GM23338 (cell line): ENCODE results near the gene DMAC1. TPM values are rescaled to one million over a fixed set of nuclear protein-coding genes. Genes with fewer than 3 reads are reported as not detected.

ENCODE experiments used
- ATAC-seq: fragments of 200-7000 bp; cut with Tn5 transposase; 3 replicates; pipeline ENCODE4 v1.9.1; 2020
- DNase-seq: peaks from one replicate; pipeline ENCODE4 v3.0.0-alpha.2; 2015; ENCODE audit warnings: low spot score
- H2AFZ ChIP-seq: fragments of 200-600 bp; sonication (generic); 2 replicates; pipeline ENCODE4 v1.8.0; 2016; ENCODE audit warnings: antibody characterized with exemption, mild to moderate bottlenecking, moderate library complexity
- H3F3A ChIP-seq: fragments of 200-600 bp; sonication (generic); replicated peaks from 2 replicates; pipeline ENCODE4 v1.8.0; 2017; ENCODE audit warnings: antibody characterized with exemption, mixed run types, low read depth
- H3K27ac ChIP-seq: fragments of 200-600 bp; sonication (generic); 2 replicates; pipeline ENCODE4 v1.6.1; 2016; ENCODE audit warnings: low read depth
- H3K27me3 ChIP-seq: fragments of 200-600 bp; sonication (generic); 2 replicates; pipeline ENCODE4 v1.8.0; 2016; ENCODE audit warnings: mild to moderate bottlenecking, mixed run types, moderate library complexity; ENCODE audit not compliant: insufficient read depth
- H3K36me3 ChIP-seq: fragments of 200-600 bp; sonication (generic); 2 replicates; pipeline ENCODE4 v1.8.0; 2016; ENCODE audit warnings: mild to moderate bottlenecking; ENCODE audit not compliant: insufficient read depth
- H3K4me1 ChIP-seq: fragments of 200-600 bp; sonication (generic); 2 replicates; pipeline ENCODE4 v1.8.0; 2016; ENCODE audit warnings: mild to moderate bottlenecking, moderate library complexity; ENCODE audit not compliant: insufficient read depth
- H3K4me2 ChIP-seq: fragments of 200-600 bp; sonication (generic); 2 replicates; pipeline ENCODE4 v1.7.1; 2017; ENCODE audit warnings: mixed run types
- H3K4me3 ChIP-seq: fragments of 200-600 bp; sonication (generic); 2 replicates; pipeline ENCODE4 v1.6.1; 2016; ENCODE audit warnings: mixed run types
- H3K79me2 ChIP-seq: fragments of 200-600 bp; sonication (generic); replicated peaks from 2 replicates; pipeline ENCODE4 v1.8.0; 2017; ENCODE audit warnings: mild to moderate bottlenecking; ENCODE audit not compliant: insufficient read depth
- H3K9me2 ChIP-seq: fragments of 200-600 bp; sonication (generic); 2 replicates; pipeline ENCODE4 v1.8.0; 2017; ENCODE audit not compliant: insufficient read depth
- H4K20me1 ChIP-seq: fragments of 200-600 bp; sonication (generic); replicated peaks from 2 replicates; pipeline ENCODE4 v1.8.0; 2017; ENCODE audit warnings: mild to moderate bottlenecking; ENCODE audit not compliant: insufficient read depth
- H3K27ac Mint-ChIP-seq: 2 replicates; pipeline ENCODE4 v1.8.0; 2020; ENCODE audit warnings: inconsistent platforms, mild to moderate bottlenecking, moderate library complexity, mixed read lengths
- H3K27me3 Mint-ChIP-seq: 3 replicates; pipeline ENCODE4 v1.8.0; 2022; ENCODE audit warnings: low read depth, mild to moderate bottlenecking, moderate library complexity, mixed read lengths, inconsistent platforms; ENCODE audit not compliant: insufficient read depth, poor library complexity
- H3K36me3 Mint-ChIP-seq: 3 replicates; pipeline ENCODE4 v1.8.0; 2021; ENCODE audit warnings: low read depth, mild to moderate bottlenecking, inconsistent platforms, moderate library complexity, mixed read lengths
- H3K4me1 Mint-ChIP-seq: 3 replicates; pipeline ENCODE4 v1.8.0; 2020; ENCODE audit warnings: mild to moderate bottlenecking, inconsistent platforms, mixed read lengths
- H3K4me3 Mint-ChIP-seq: 3 replicates; pipeline ENCODE4 v1.8.0; 2021; ENCODE audit warnings: moderate library complexity, mild to moderate bottlenecking, inconsistent platforms, mixed read lengths
- H3K9me3 Mint-ChIP-seq: 3 replicates; pipeline ENCODE4 v1.8.0; 2020; ENCODE audit warnings: moderate library complexity, mild to moderate bottlenecking, inconsistent platforms, mixed read lengths
- CREB1 ChIP-seq: fragments of 250-450 bp; sonication (Bioruptor Pico); IDR thresholded peaks from 2 replicates; pipeline ENCODE4 v1.5.0; 2020; ENCODE audit warnings: low read depth, mild to moderate bottlenecking, moderate library complexity
- CTCF ChIP-seq, 2 experiments: fragments of 200-600 bp in 1 of 2; sonication (generic) in 1 of 2; conservative IDR thresholded peaks; 2 replicates each; pipeline versions ENCODE4 v1.5.1 to v1.6.1; 2016 to 2017; ENCODE audit warnings: antibody characterized with exemption in 2 of 2, low read depth in 2 of 2, mild to moderate bottlenecking in 2 of 2, moderate library complexity in 1 of 2
- EZH2phosphoT487 ChIP-seq: fragments of 200-600 bp; sonication (generic); IDR thresholded peaks from one replicate; pipeline ENCODE4 v1.8.1; 2018; ENCODE audit warnings: antibody characterized with exemption; ENCODE audit not compliant: unreplicated experiment
- NANOG ChIP-seq: IDR thresholded peaks from 2 replicates; pipeline ENCODE4 v1.6.1; 2016; ENCODE audit warnings: antibody characterized with exemption, borderline replicate concordance
- POLR2AphosphoS5 ChIP-seq: IDR thresholded peaks from 2 replicates; pipeline ENCODE4 v1.6.1; 2016; ENCODE audit warnings: antibody characterized with exemption, low read depth
- REST ChIP-seq: IDR thresholded peaks from one replicate; pipeline ENCODE4 v1.6.1; 2018; ENCODE audit warnings: antibody characterized with exemption; ENCODE audit not compliant: unreplicated experiment
- STAT1 ChIP-seq: IDR thresholded peaks from one replicate; pipeline ENCODE4 v1.6.1; 2016; ENCODE audit warnings: antibody characterized with exemption; ENCODE audit not compliant: unreplicated experiment
- ZNF114 ChIP-seq: fragments of 250-450 bp; sonication (Bioruptor Pico); IDR thresholded peaks from 2 replicates; pipeline ENCODE4 v1.5.0; 2020; ENCODE audit warnings: mild to moderate bottlenecking, moderate library complexity
- ZNF331 ChIP-seq: fragments of 250-450 bp; sonication (Bioruptor Pico); IDR thresholded peaks from 2 replicates; pipeline ENCODE4 v1.5.0; 2020; ENCODE audit warnings: low read depth, mild to moderate bottlenecking, moderate library complexity
- polyA plus RNA-seq: library from polyadenylated mRNA; unstranded; fragments of >200 nt; fragmentation: Nextera tagmentation; extraction: Ambion mirVana; gene quantifications from 2 replicates; pipeline ENCODE4 v1.2.1, GENCODE V29; 2016
- total RNA-seq: library from RNA; depleted of rRNA; stranded (reverse); fragments of >200 nt; shearing (Covaris generic); gene quantifications from 2 replicates; pipeline ENCODE4 v1.2.3, GENCODE V29; 2014
- TF ChIP-seq, protein P1 (sequence below): IDR thresholded peaks from 2 replicates; pipeline ENCODE4 v1.6.1; 2016; ENCODE audit warnings: antibody characterized with exemption

The DMAC1 gene
- total and polyA plus RNA-seq, 2 experiments from 2014 or later = 24.6 to 116 TPM

GRCh38 chr9:7778851-7779600, 20.6 kb downstream of the DMAC1 start:
- H3K27ac Mint-ChIP-seq = no peak overlapping the region

More at GRCh38 chr9:7778851-7779600, 20.6 kb downstream of the DMAC1 start:
- Histone ChIP-seq H4K20me1 (no peaks in the 10 kb centered on the region), H2AFZ (no peak overlapping the region), H3K4me1 (no peaks in the 10 kb centered on the region), H3K9me2 (no peaks in the 10 kb centered on the region), H3K4me3 (no peak overlapping the region), H3K4me2 (no peak overlapping the region), H3K36me3 (no peaks in the 10 kb centered on the region), H3K79me2 (no peaks in the 10 kb centered on the region), H3K27ac (no peak overlapping the region), H3K27me3 (no peaks in the 10 kb centered on the region), H3F3A (no peaks in the 10 kb centered on the region)
- peaks cover 13% of the 10 kb centered on the region for H3K4me1 Mint-ChIP-seq
- TF ChIP-seq REST = no peak
- no peak for TF ChIP-seq POLR2AphosphoS5
- no peak for TF ChIP-seq EZH2phosphoT487
- no peak for TF ChIP-seq ZNF331 (CRISPR knock-in tag)
- TF ChIP-seq ZNF114 = no peak
- no peak for TF ChIP-seq STAT1
- no peak for TF ChIP-seq CREB1 (CRISPR knock-in tag)
- TF ChIP-seq, protein P1, sequence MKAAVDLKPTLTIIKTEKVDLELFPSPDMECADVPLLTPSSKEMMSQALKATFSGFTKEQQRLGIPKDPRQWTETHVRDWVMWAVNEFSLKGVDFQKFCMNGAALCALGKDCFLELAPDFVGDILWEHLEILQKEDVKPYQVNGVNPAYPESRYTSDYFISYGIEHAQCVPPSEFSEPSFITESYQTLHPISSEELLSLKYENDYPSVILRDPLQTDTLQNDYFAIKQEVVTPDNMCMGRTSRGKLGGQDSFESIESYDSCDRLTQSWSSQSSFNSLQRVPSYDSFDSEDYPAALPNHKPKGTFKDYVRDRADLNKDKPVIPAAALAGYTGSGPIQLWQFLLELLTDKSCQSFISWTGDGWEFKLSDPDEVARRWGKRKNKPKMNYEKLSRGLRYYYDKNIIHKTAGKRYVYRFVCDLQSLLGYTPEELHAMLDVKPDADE = no peak
- no peak for TF ChIP-seq CTCF (conservative IDR thresholded peaks at IDR 0.05; ENCODE audit: low read depth in 2 of 2)
- no peak for TF ChIP-seq NANOG
- H3K27me3 Mint-ChIP-seq = peaks cover 1% of the 10 kb centered on the region
- no peaks in the 10 kb centered on the region for H3K36me3 Mint-ChIP-seq
- no peak overlapping the region for H3K4me3 Mint-ChIP-seq
- DNase-seq = no peak
- ATAC-seq = no peak
- no peaks in the 10 kb centered on the region for H3K9me3 Mint-ChIP-seq
